HepG2 (cell line): Measurements from ENCODE around the gene NT5M. TPM values are rescaled to one million over a fixed set of nuclear protein-coding genes. Genes with fewer than 3 reads are reported as not detected.

Experiments used
- CC2D1A ChIP-seq: sonication (generic); formaldehyde crosslinking; IDR thresholded peaks from 2 replicates; pipeline ENCODE4 v1.8.1; 2023; ENCODE audit warnings: mild to moderate bottlenecking, missing genetic modification reagents
- ELF1 ChIP-seq: sonication (generic); formaldehyde crosslinking; IDR thresholded peaks from 2 replicates; pipeline ENCODE4 v1.4.0; 2020; ENCODE audit warnings: missing genetic modification reagents
- FOXK1 ChIP-seq: sonication (generic); formaldehyde crosslinking; IDR thresholded peaks from 2 replicates; pipeline ENCODE4 v1.4.0; 2020; ENCODE audit warnings: low read depth, missing genetic modification reagents, borderline replicate concordance
- GABPA ChIP-seq, 2 experiments: IDR thresholded peaks; 2 replicates each; pipeline ENCODE4 v1.6.1; 2011 to 2016; ENCODE audit warnings: low read depth in 2 of 2, low read length in 1 of 2, missing biosample characterization in 1 of 2, missing genetic modification characterization in 1 of 2
- HOMEZ ChIP-seq: IDR thresholded peaks from 2 replicates; pipeline ENCODE4 v1.6.1; 2016; ENCODE audit warnings: low read depth
- IRX3 ChIP-seq: sonication (generic); formaldehyde crosslinking; IDR thresholded peaks from 2 replicates; pipeline ENCODE4 v1.8.1; 2023; ENCODE audit warnings: mild to moderate bottlenecking, low read depth, missing genetic modification reagents, borderline replicate concordance
- KAT7 ChIP-seq: IDR thresholded peaks from 2 replicates; pipeline ENCODE4 v1.6.1; 2018; ENCODE audit warnings: borderline replicate concordance, missing compliant biosample characterization
- MTA1 ChIP-seq: sonication (generic); formaldehyde crosslinking; IDR thresholded peaks from 2 replicates; pipeline ENCODE4 v1.4.0; 2020; ENCODE audit warnings: missing genetic modification reagents, mild to moderate bottlenecking, borderline replicate concordance
- MYC ChIP-seq: sonication (generic); formaldehyde crosslinking; IDR thresholded peaks from 2 replicates; pipeline ENCODE4 v1.9.0; 2021; ENCODE audit warnings: missing genetic modification reagents, borderline replicate concordance
- NFYB ChIP-seq: sonication (generic); formaldehyde crosslinking; IDR thresholded peaks from 2 replicates; pipeline ENCODE4 v1.4.0; 2020; ENCODE audit warnings: missing genetic modification reagents
- POGK ChIP-seq: sonication (generic); formaldehyde crosslinking; conservative IDR thresholded peaks from 2 replicates; pipeline ENCODE4 v1.8.0; 2022; ENCODE audit warnings: mild to moderate bottlenecking, moderate library complexity, missing genetic modification reagents
- POLR2A ChIP-seq, 2 experiments: IDR thresholded peaks; 2 replicates each; pipeline ENCODE4 v1.6.1; 2011; ENCODE audit warnings: low read depth in 2 of 2, low read length in 2 of 2, mild to moderate bottlenecking in 1 of 2, moderate library complexity in 1 of 2; ENCODE audit not compliant: insufficient read depth in 1 of 2
- SOX13 ChIP-seq, 3 experiments: fragments of 450-650 bp in 1 of 3; sonication (generic) in 1 of 3; formaldehyde crosslinking in 1 of 3; IDR thresholded peaks in 2 of 3; conservative IDR thresholded peaks in 1 of 3; 2 replicates each; pipeline versions ENCODE4 v1.5.0 to v1.6.1; 2016 to 2020; ENCODE audit warnings: antibody characterized with exemption in 1 of 3, mild to moderate bottlenecking in 1 of 3, missing compliant biosample characterization in 1 of 3, missing genetic modification reagents in 1 of 3, moderate library complexity in 1 of 3
- SRF ChIP-seq: IDR thresholded peaks from 2 replicates; pipeline ENCODE4 v1.6.1; 2011; ENCODE audit warnings: mild to moderate bottlenecking, low read depth, low read length, moderate library complexity
- SRSF4 ChIP-seq: fragments of 200-400 bp; formaldehyde crosslinking; IDR thresholded peaks from one replicate; pipeline ENCODE4 v1.6.1; 2018; ENCODE audit warnings: mild to moderate bottlenecking, low read depth, low read length, moderate library complexity; ENCODE audit not compliant: poor library complexity, severe bottlenecking
- ZNF234 ChIP-seq: sonication (generic); formaldehyde crosslinking; conservative IDR thresholded peaks from 2 replicates; pipeline ENCODE4 v1.5.1; 2020; ENCODE audit warnings: mild to moderate bottlenecking, missing genetic modification reagents
- ZNF296 ChIP-seq: sonication (generic); formaldehyde crosslinking; conservative IDR thresholded peaks from 2 replicates; pipeline ENCODE4 v1.5.0; 2020; ENCODE audit warnings: mild to moderate bottlenecking, missing genetic modification reagents
- ZNF44 ChIP-seq: sonication (generic); formaldehyde crosslinking; IDR thresholded peaks from 2 replicates; pipeline ENCODE4 v1.5.1; 2020; ENCODE audit warnings: mild to moderate bottlenecking, missing genetic modification reagents
- ZNF513 ChIP-seq: sonication (generic); formaldehyde crosslinking; conservative IDR thresholded peaks from 2 replicates; pipeline ENCODE4 v1.5.0; 2020; ENCODE audit warnings: missing genetic modification reagents
- ZNF598 ChIP-seq: sonication (generic); formaldehyde crosslinking; IDR thresholded peaks from 2 replicates; pipeline ENCODE4 v1.5.1; 2020; ENCODE audit warnings: mild to moderate bottlenecking, missing genetic modification reagents, borderline replicate concordance
- ZNF660 ChIP-seq: sonication (generic); formaldehyde crosslinking; IDR thresholded peaks from 2 replicates; pipeline ENCODE4 v1.5.1; 2020; ENCODE audit warnings: mild to moderate bottlenecking, low read depth, missing genetic modification reagents, borderline replicate concordance
- ZNF782 ChIP-seq: sonication (generic); formaldehyde crosslinking; IDR thresholded peaks from 2 replicates; pipeline ENCODE4 v1.4.0; 2020; ENCODE audit warnings: missing genetic modification reagents, mild to moderate bottlenecking, borderline replicate concordance
- polyA plus RNA-seq, 8 experiments: library from polyadenylated mRNA; depleted of rRNA in 3 of 8; stranded (reverse) in 7 of 8; unstranded in 1 of 8; fragments of >200 nt; fragmentation: Illumina TruSeq in 4 of 8; extraction: Trizol in 4 of 8; gene quantifications; 2 replicates each; pipeline versions ENCODE4 v1.2.1 to v1.2.3, GENCODE V29; 2011 to 2016; ENCODE audit warnings: low read depth in 4 of 8, missing spikeins in 1 of 8, mixed read lengths in 1 of 8; ENCODE audit not compliant: insufficient read depth in 1 of 8
- total RNA-seq, 5 experiments: library from RNA; depleted of rRNA; stranded (reverse); fragments of >200 nt; fragmentation: Illumina TruSeq; extraction: Trizol; gene quantifications; 2 replicates each; pipeline ENCODE4 v1.2.3, GENCODE V29; 2016; ENCODE audit warnings: low read depth in 1 of 5
- TF ChIP-seq, protein P1 (sequence below): sonication (generic); formaldehyde crosslinking; IDR thresholded peaks from 2 replicates; pipeline ENCODE4 v1.4.0; 2020; ENCODE audit warnings: missing genetic modification reagents; ENCODE audit errors: not compliant biosample characterization

The NT5M gene
- total and polyA plus RNA-seq, 2 of the 13 experiments (the other 11 are each of a cell fraction or from before 2014, with no cell fraction given) = 0.55 to 0.78 TPM

- TF ChIP-seq SOX13 (IDR thresholded peaks at IDR 0.05) (no peak), SOX13 (CRISPR knock-in tag; conservative IDR thresholded peaks at IDR 0.05 in 1 of 2, IDR thresholded peaks at IDR 0.05 in 1 of 2) (peak in 1 of 2 experiments; percentile 14; a peak in 1 of 4 replicates), POGK (CRISPR knock-in tag) (no peak), ELF1 (CRISPR knock-in tag) (no peak), CC2D1A (CRISPR knock-in tag) (no peak), MTA1 (CRISPR knock-in tag) (no peak), ZNF782 (CRISPR knock-in tag) (no peak), SRF (no peak), NFYB (CRISPR knock-in tag) (no peak), ZNF513 (CRISPR knock-in tag) (no peak), ZNF660 (CRISPR knock-in tag) (no peak), ZNF44 (no peak), ZNF234 (CRISPR knock-in tag) (no peak), SRSF4 (no peak), MYC (no peak), FOXK1 (CRISPR knock-in tag) (no peak), HOMEZ (no peak), IRX3 (CRISPR knock-in tag) (no peak), ZNF296 (CRISPR knock-in tag) (no peak), ZNF598 (CRISPR knock-in tag) (no peak), KAT7 (no peak), POLR2A (IDR thresholded peaks at IDR 0.05; ENCODE audit: insufficient read depth in 1 of 2, low read depth in 2 of 2, low read length in 2 of 2) (no peak), GABPA (IDR thresholded peaks at IDR 0.05; ENCODE audit: low read depth, low read length) (no peak), GABPA (CRISPR knock-in tag; IDR thresholded peaks at IDR 0.05; ENCODE audit: low read depth) (no peak)
- TF ChIP-seq, protein P1, sequence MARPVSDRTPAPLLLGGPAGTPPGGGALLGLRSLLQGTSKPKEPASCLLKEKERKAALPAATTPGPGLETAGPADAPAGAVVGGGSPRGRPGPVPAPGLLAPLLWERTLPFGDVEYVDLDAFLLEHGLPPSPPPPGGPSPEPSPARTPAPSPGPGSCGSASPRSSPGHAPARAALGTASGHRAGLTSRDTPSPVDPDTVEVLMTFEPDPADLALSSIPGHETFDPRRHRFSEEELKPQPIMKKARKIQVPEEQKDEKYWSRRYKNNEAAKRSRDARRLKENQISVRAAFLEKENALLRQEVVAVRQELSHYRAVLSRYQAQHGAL = no peak
These were observed 53.2 kb downstream of the NT5M start (continued) for GRCh38 chr17:17356149-17356930.
